Endometrial microvascular endothelial cells (primary cell): ENCODE results near the gene RTN4R. TPM values are rescaled to one million over a fixed set of nuclear protein-coding genes. Genes with fewer than 3 reads are reported as not detected.
"Not testable (repeated sequence)": the region's sequence is repeated elsewhere in the genome, so short reads cannot be mapped to it uniquely, and the experiment has no call there.

ENCODE experiments used
- in situ Hi-C: cut with HindIII; loops from 2 replicates; pipeline ENCODE4 v1.10.0; 2017; ENCODE audit warnings: low sequenced_read_pairs, low pct_unique_long_range_greater_than_20kb; ENCODE audit errors: inconsistent ontology term
- total RNA-seq: library from RNA; depleted of rRNA; stranded (reverse); fragments of >200 nt; gene quantifications from one replicate; pipeline ENCODE4 v1.2.3, GENCODE V29; 2015; ENCODE audit errors: inconsistent ontology term

Gene RTN4R
- total RNA-seq, 1 donor from 2014 or later: not detected

DNA sequence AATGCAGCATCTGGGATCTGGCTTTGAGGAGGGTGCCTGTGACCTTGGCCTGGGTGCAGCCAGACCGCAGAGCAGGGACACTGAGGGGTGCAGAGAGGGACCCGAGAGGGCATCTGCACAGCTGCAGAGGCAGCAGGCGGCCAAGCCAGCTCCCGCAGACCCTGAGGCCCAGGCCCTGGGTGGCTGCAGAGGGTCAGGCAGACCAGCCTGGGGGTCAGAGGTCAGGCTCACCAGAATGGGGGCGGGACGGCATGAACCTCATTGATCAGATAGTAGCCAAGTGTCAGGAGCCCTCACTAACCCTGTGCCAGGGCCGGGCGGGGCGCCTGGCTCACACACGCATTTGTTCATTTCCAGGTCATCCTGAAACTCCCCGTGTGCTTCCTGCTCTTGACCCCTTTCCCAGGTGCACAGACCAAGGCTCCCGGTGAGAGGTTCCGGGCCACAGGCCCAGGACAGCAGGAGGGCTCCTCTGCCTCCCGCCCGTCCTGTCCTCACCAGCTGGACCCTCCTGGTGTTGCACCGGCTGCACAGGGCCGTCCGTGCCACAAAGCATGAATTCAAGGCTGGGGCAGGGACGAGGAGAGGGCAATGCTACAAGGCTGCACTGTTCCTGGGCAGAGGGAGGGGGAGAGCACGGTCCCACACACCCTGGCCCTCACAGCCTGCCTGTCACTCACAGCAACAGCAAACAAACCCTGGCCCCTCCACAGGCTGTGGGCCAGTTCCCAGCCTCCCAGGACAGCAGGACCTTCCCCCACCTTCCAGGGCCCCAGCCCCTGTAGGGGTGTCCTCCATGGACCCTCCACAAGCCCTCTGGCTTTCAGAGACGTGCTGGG, 3.3 kb downstream of the RTN4R start:
- in situ Hi-C loops: no loop called here

DNA sequence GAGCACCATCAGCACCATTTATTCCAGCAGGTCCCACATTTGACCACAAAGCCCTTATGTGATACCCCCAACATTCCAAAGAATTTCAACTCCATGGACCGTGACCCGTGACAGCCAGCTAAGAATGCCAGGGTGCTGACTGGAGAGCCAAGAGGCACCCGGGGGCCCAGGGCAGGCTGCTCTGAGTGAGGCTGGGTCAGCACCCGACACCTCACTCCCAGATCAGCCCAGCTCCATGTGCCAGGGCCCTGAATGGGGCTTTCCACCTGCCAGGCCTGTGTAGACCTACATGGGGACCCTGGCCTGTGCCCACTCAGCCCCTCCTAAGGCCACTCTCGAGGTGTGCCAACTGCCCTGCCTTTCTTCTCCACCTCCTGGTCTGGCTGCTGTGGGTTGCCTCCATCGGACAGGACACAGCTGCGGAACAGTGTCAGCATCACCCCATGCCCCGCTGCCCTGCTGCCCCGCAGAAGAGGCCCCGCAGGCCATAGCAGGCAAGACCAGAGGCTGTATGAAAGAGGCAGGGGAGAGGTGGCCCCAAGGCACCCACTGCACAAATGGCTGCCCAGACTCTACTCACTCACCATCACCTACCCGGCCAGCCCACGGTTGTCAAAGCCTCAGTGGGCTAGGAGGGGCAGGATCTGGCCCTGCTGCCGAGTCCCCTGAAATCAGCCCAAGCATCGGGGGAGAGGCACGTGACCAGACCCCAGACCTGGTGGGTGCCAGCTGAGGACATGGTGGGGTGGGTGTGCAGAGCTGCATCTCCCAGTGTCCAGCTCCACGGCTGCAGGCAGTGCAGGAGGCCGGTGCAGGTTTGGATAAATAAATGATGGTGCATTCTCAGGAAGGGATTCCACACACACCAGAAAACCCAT, 4.5 kb downstream of the RTN4R start:
- in situ Hi-C loops: not testable (repeated sequence)

DNA sequence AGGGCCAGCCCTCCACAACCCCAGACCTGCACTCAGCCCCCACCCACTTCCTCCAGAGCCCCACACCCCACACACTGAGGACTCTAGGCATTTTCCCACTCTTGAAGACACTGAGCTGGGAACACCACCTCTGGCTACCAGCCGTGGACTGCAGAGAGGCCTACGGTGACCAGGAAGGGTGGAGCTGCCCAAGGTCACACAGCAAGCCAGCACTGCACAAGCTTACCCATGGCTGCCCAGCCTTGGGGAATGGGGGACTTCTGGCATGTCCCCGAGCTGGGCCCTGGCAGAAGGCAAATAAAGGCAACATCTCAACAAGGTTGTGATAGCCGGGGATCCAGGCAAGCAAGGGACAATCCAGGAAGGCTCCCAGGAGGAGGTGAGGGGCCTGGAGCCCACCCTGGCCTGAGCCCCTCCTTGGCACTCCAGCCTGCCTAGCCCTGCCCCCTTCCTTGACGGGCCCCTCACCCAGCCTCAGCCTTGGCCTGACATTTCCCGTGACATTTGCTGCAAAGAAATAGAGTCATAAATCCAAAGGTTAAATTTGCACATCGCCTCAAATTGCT, 5.5 kb downstream of the RTN4R start:
- in situ Hi-C loops: no loop called here

DNA sequence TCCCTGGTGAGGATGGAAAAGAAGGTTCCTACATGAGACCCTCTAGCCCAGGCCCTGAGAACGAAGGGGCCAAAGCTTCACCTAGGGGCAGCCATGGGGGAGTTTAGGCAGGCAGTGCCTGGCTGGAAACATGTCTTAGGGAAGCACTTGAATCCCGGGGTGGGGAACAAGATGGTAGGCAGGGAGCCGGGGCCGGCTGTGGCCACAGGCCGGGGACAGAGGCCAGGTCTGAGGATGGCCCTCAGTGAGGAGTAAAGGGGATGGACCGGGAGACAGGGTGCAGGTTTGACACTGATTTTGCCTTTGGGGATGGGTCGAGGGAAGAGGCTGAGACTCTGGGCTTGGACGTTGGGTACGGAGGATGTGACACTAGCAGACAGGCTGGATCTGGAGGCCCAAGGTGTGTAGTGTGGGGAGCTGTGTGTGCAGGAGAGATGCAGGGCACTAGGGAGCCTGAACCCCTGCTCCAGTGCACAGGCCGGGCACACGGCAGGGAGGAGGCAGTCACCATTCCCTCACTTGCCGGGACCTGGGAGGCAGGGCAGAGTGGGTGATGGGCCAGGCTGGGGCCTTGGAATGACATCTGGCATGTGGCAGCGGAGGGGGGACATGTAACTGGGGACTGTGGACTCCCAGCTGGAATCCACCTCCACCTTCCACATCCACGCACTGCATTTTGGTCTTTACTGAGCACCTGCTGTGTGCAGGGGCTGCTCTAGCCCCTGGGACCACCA, 6.1 kb downstream of the RTN4R start:
- in situ Hi-C loops: no loop called here

- in situ Hi-C loops: no loop called here
These were observed 7.9 kb downstream of the RTN4R start for GRCh38 chr22:20260071-20260765.

GRCh38 chr22:20259327-20259688, 8.8 kb downstream of the RTN4R start:
- in situ Hi-C loops: no loop called here

- in situ Hi-C loops: no loop called here
These were observed 9.4 kb downstream of the RTN4R start for GRCh38 chr22:20258584-20259326.

- in situ Hi-C loops: no loop called here
These were observed 10.2 kb downstream of the RTN4R start for GRCh38 chr22:20258021-20258299.

DNA sequence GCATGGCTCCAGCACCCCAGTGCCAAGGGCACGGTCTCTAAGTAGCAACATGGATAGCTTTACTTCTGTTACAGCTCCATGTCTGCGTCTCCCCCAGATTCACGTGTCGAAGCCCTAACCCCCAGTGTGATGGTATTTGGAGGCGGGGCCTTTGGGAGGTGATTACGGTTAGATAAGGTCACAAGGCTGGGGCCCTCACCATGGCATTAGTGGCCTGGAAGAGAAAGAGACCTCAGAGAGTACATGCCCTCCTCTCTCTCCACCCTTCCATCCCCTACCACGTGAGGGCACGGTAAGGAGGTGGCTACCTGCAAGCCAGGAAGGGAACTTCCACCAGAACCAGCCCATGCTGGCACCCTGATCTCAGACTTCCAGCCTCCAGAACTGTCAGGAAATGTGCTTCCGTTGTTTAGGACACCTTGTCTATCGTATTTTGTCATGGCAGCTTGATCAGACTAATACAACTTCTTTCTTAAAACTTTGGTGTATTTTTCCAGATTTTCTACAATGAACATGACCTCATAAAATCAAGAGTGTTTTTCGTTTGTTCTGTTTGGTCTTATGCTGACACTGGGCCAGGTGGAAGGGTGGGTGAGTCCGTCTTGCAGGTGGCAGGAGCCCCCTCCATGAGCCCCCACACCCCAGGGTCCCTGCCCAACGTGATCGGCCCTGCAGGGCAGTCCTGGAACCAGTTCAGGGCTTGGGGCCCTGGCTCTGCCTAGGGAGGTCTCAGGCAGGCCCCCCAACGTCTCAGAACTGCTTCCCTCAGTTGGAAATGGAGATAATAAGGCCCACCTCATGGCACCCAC, 10.7 kb downstream of the RTN4R start:
- in situ Hi-C loops: no loop called here

DNA sequence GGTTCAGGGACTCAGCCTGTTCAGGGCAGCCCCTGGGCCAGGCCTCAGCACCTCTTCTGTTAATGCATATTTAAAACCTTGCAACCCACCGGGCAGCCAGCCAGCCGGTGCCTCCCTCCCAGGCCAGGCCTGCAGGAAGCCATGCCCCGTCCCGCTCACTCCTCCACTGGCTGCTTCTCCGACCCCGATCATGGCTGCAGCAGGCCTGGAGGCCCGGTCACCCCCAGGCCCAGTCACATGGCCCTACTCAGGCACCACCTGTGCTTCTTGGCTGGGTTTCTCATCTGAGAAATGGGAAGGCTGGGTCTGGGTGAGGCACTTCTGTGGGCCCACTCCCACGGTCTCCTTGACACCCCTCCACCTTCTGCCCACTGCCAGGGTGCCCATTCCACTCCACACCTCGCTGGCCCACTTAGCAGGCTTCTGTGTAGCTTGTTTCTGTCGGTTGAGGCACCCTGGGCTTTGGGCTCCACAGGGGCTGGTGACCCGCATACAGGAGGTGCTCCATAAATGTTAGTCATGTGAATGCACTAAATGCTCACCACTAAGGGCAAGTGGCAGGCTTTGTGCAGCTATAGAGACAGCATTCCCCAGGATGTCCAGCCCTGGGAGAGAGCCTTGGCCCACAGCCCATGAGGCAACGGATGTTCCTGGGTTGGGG, 11.4 kb downstream of the RTN4R start:
- in situ Hi-C loops: no loop called here

DNA sequence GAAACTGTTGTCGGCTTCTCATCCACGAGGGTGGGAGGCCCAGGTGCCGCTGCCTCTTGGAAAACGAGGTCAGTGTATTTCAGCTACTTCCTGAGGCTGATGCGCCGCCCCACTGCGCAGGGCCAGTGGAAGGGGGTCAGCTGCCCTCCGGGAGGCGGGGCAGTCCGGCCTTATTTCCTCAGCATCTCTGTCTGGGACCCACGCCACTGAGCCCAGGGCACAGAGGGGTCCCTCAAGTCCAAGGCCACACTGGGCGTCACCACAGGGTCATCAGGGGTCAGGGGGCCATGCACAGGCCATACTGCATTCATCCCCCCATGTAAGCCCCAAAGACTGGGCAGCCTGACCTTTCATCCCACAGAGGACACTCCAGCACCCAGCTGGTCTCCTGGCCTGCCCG, 12.1 kb downstream of the RTN4R start:
- in situ Hi-C loops: no loop called here

- in situ Hi-C loops: no loop called here
These were observed 12.9 kb downstream of the RTN4R start for GRCh38 chr22:20254975-20255946.

GRCh38 chr22:20253161-20253560, 15.0 kb downstream of the RTN4R start:
- in situ Hi-C loops: no loop called here

- in situ Hi-C loops: no loop called here
These were observed 16.1 kb downstream of the RTN4R start for GRCh38 chr22:20251981-20252380.

- in situ Hi-C loops: no loop called here
These were observed 16.6 kb downstream of the RTN4R start for GRCh38 chr22:20251491-20251890.

GRCh38 chr22:20249797-20250354, 18.2 kb downstream of the RTN4R start:
- in situ Hi-C loops: no loop called here
